GM19452 (cell line): ENCODE measurements around the gene JOSD1.

Experiments used
- ATAC-seq: cut with Tn5 transposase; IDR thresholded peaks from one replicate; pipeline ENCODE4 v1.9.1; 2021; ENCODE audit not compliant: unreplicated experiment

The JOSD1 gene

GRCh38 chr22:38733724-38734381 lies 33.1 kb upstream of the JOSD1 start:
- ATAC-seq: no peak

DNA sequence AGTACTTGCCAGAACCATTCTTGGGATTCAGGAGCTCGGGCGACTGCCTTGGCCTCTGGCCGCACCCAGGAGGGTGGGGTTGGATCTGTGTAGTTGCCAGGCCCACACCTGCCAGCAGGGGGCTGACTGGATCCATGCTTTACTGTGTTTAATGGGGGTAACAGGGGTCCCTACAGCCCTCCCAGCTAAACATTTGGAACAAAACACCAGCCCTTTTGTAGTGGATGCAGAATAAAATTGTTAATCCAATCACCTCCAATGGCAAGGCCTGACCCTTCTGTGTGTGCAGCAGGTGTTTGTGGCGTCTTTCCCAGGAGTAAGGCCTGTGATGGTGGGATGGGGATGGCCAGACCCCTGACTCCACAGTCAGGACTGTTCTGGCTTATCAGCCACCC lies 32.6 kb upstream of the JOSD1 start:
- no peak for ATAC-seq

GRCh38 chr22:38732251-38732815 lies 31.6 kb upstream of the JOSD1 start:
- ATAC-seq: no peak

DNA sequence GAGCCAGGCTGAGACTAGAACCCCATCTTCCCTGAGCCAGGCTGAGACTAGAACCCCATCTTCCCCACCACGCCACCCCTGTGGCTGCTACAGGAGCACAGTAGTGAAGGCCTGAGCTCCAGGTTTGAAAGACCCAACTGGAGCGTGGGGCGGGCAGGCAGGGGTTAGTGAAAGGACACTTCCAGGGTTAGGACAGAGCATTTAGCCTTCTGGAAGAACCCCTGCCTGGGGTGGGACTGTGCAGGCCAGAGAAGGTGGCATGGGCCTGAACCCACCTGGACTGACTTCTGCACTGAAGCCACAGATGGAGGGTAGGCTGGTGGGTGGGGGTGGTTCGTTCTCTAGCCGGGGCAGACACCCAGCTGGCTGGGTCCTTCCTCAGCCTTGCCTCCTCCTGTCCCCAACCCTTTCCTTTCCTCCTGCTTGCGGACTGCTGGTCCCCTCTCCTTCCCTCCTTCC lies 31.0 kb upstream of the JOSD1 start:
- no peak for ATAC-seq

GRCh38 chr22:38730411-38730871 lies 29.7 kb upstream of the JOSD1 start:
- no peak for ATAC-seq

- ATAC-seq: no peak
These were observed 29.2 kb upstream of the JOSD1 start for GRCh38 chr22:38729946-38730345.

- no peak for ATAC-seq
These were observed 28.4 kb upstream of the JOSD1 start for GRCh38 chr22:38728871-38729796.

DNA sequence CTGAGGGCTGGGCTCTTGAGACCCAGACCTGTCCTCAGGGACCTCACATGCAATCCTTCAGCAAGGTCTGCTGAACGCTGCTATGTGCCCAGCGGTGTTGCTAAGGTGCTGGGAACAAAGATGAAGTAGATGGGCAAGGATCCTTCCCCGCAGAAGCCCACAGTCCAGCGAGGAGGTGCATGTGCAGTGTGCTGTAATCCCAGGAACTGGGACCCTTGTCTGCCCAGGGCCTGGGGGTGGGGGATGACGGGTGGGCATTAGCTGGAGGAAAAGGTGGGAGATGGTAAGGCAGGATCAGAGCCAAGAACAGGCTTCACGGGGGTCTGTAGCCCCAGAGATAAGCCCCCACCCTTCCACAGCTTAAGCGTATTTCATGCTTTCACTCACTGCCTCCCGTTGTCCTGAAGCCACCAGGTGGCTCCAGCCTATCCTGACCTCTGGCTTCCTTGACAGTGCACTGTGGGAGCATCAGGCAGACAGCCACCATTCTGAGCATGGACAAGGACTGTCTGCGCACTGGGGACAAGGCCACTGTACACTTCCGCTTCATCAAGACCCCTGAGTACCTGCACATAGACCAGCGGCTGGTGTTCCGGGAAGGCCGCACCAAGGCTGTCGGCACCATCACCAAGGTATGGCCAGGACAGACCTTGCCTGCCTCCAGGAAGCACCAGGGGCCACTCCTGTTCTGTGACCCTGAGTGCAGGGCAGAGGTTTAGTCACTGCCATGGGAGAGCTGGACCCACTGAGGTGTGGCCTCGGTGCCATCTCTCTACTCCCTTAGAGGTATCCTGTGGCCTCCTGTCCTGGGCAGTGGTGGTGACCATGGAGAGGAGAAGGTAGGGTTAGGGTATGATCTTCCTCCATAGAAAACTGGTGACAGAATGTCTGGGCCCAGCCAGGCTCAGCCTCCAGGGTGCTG lies 27.0 kb upstream of the JOSD1 start:
- ATAC-seq: no peak

- ATAC-seq: no peak
These were observed 26.4 kb upstream of the JOSD1 start for GRCh38 chr22:38727123-38727522.

- no peak for ATAC-seq
These were observed 25.3 kb upstream of the JOSD1 start for GRCh38 chr22:38725900-38726655.

GRCh38 chr22:38724926-38725571 lies 24.3 kb upstream of the JOSD1 start:
- ATAC-seq: no peak

DNA sequence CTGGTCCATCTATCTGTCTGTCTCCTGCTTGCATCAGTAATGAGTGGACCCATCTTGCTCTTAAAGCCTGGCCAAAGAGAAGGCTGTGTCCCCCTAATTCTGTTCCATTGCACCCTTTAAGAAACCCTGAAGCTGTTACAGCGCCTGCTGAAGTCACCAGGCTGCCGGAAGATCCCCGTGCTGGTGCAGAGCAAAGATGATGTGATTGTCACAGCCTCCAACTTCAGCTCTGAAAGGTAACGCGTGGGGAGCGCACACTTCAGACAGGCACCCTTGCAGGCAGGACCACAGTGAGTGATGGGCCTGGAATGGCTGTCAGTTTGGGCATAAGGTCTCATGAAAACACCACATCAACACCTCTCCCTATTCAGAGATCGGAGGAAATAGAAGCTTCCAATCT lies 23.4 kb upstream of the JOSD1 start:
- no peak for ATAC-seq

- ATAC-seq: no peak
These were observed 20.8 kb upstream of the JOSD1 start for GRCh38 chr22:38721551-38721950.

- no peak for ATAC-seq
These were observed 19.6 kb upstream of the JOSD1 start for GRCh38 chr22:38720350-38720749.

GRCh38 chr22:38719196-38719595 lies 18.5 kb upstream of the JOSD1 start:
- no peak for ATAC-seq

DNA sequence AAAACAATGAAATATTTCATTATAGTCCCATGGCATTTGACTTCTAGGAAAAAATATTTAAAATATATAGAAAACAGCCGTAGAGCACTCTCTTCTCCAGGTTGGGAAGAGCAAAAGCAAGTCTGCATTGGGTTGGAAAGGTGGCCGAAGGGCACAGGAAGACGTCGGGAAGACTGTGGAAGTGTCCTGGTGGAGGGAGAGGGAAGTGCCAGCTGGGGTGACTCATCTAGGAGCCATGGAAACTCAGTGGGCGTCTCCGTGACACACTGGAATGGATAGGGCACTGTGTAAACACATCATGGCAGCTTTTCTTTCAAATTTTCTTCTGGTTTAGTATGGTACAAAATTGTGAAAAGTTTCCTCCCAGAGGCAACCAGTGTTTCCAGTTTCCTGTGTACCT lies 17.7 kb upstream of the JOSD1 start:
- no peak for ATAC-seq

GRCh38 chr22:38717244-38717643 lies 16.5 kb upstream of the JOSD1 start:
- ATAC-seq: no peak

GRCh38 chr22:38716826-38717225 lies 16.1 kb upstream of the JOSD1 start:
- ATAC-seq: no peak

DNA sequence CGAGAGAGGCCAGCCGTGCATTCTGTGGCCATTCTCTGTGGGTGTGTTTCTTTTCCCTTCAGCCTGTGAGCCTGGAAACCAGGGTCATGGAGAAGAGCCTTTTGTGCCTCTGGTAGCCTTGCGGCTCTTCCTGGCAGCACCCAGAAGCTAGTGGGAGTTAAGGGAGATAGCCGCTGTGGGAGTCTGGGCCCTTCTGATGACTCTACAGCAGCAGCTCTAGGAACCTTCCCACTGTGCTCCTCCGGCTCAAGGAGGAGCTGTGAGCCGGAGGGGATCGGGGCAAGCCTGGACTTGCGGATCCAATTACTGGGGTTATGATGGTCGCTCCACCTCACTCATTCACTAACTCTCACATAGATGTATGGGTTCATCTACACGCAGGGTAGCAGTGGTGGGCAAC lies 15.5 kb upstream of the JOSD1 start:
- ATAC-seq: no peak

- ATAC-seq: no peak
These were observed 15.1 kb upstream of the JOSD1 start for GRCh38 chr22:38715852-38716251.
